SK-N-SH (cell line): ENCODE data around the gene KBTBD13.

Experiments
- CHD2 ChIP-seq: fragments of 150-350 bp; IDR thresholded peaks from 2 replicates; pipeline ENCODE4 v1.6.1; 2018; ENCODE audit warnings: low read length; ENCODE audit not compliant: partially characterized antibody
- EP300 ChIP-seq, 2 experiments: IDR thresholded peaks; 2 replicates each; pipeline versions ENCODE4 v1.4.0 to v1.6.1; 2012; ENCODE audit warnings: borderline replicate concordance in 1 of 2, low read depth in 1 of 2, low read length in 1 of 2
- EZH2phosphoT487 ChIP-seq: fragments of 200-600 bp; sonication (generic); IDR thresholded peaks from 2 replicates; pipeline ENCODE4 v1.6.1; 2017; ENCODE audit warnings: low read depth, mixed run types, mild to moderate bottlenecking, antibody characterized with exemption, moderate library complexity, borderline replicate concordance
- FOXM1 ChIP-seq: IDR thresholded peaks from 2 replicates; pipeline ENCODE4 v1.4.0; 2012; ENCODE audit warnings: low read depth, mild to moderate bottlenecking
- GATA2 ChIP-seq: sonication (generic); formaldehyde crosslinking; IDR thresholded peaks from 2 replicates; pipeline ENCODE4 v1.5.0; 2020; ENCODE audit warnings: mild to moderate bottlenecking, missing genetic modification reagents
- IRF3 ChIP-seq: fragments of 150-350 bp; IDR thresholded peaks from 2 replicates; pipeline ENCODE4 v1.6.1; 2016; ENCODE audit warnings: mild to moderate bottlenecking, low read depth, low read length
- RAD21 ChIP-seq: IDR thresholded peaks from 2 replicates; pipeline ENCODE4 v1.6.1; 2012; ENCODE audit warnings: mild to moderate bottlenecking, low read length
- RCOR1 ChIP-seq: fragments of 150-350 bp; IDR thresholded peaks from 2 replicates; pipeline ENCODE4 v1.6.1; 2017; ENCODE audit warnings: antibody characterized with exemption, low read length
- RXRA ChIP-seq: IDR thresholded peaks from 2 replicates; pipeline ENCODE4 v1.4.0; 2012; ENCODE audit warnings: low read depth, mild to moderate bottlenecking, borderline replicate concordance
- SMC3 ChIP-seq: IDR thresholded peaks from 2 replicates; pipeline ENCODE4 v1.6.1; 2012; ENCODE audit warnings: low read depth, low read length, improper control_type of control experiment
- TAF1 ChIP-seq: IDR thresholded peaks from 2 replicates; pipeline ENCODE4 v1.6.1; 2012; ENCODE audit warnings: low read depth, mild to moderate bottlenecking, low read length, moderate library complexity, borderline replicate concordance
- USF1 ChIP-seq: IDR thresholded peaks from 2 replicates; pipeline ENCODE4 v1.4.0; 2012; ENCODE audit warnings: low read depth, borderline replicate concordance
- TF ChIP-seq, protein P1 (sequence below): fragments of 150-350 bp; IDR thresholded peaks from 2 replicates; pipeline ENCODE4 v1.6.1; 2017; ENCODE audit warnings: antibody characterized with exemption, low read length, low read depth, borderline replicate concordance
- TF ChIP-seq, protein P2 (sequence below): fragments of 200-600 bp; sonication (generic); IDR thresholded peaks from 2 replicates; pipeline ENCODE4 v1.6.1; 2017; ENCODE audit warnings: antibody characterized with exemption, mild to moderate bottlenecking, moderate library complexity

DNA sequence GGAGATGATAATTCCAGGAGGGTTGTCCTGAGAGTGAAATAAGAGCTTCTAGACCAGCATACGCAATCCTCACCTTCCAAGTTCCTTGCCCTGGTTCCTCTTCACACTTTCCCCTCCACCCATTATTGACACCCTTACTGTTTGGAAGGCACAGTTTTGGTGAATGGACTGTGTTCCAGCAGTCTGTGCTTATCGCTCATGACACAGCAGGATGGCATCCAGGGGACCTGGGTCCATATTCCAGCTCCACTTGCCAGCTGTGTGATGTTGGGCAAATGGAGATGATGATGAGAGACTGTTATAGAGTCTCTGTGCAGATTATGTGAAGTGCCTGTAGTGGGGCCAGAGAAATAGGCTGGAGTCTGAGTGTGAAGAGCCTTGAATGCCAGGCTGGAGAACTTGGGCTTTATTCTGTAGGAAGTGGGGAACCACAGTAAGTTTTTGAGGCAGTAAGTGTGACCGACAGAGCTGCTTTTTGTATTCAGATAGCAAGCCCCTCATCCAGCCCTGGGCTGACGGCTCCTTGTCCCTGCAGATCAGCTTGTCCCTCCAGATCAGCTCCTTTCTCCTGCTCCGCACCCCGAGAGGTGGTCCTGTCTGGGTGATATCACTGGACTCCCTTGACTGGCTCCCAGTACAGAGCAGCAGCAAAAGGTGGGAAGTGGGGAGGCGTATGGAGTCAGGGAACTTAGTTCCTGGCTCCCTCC lies 8.1 kb downstream of the KBTBD13 start:
- TF ChIP-seq, protein P1, sequence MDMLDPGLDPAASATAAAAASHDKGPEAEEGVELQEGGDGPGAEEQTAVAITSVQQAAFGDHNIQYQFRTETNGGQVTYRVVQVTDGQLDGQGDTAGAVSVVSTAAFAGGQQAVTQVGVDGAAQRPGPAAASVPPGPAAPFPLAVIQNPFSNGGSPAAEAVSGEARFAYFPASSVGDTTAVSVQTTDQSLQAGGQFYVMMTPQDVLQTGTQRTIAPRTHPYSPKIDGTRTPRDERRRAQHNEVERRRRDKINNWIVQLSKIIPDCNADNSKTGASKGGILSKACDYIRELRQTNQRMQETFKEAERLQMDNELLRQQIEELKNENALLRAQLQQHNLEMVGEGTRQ: no peak
- no peak for TF ChIP-seq USF1
- TF ChIP-seq, protein P2, sequence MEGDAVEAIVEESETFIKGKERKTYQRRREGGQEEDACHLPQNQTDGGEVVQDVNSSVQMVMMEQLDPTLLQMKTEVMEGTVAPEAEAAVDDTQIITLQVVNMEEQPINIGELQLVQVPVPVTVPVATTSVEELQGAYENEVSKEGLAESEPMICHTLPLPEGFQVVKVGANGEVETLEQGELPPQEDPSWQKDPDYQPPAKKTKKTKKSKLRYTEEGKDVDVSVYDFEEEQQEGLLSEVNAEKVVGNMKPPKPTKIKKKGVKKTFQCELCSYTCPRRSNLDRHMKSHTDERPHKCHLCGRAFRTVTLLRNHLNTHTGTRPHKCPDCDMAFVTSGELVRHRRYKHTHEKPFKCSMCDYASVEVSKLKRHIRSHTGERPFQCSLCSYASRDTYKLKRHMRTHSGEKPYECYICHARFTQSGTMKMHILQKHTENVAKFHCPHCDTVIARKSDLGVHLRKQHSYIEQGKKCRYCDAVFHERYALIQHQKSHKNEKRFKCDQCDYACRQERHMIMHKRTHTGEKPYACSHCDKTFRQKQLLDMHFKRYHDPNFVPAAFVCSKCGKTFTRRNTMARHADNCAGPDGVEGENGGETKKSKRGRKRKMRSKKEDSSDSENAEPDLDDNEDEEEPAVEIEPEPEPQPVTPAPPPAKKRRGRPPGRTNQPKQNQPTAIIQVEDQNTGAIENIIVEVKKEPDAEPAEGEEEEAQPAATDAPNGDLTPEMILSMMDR: no peak
- no peak for TF ChIP-seq RXRA
- no peak for TF ChIP-seq RCOR1
- no peak for TF ChIP-seq EP300 (IDR thresholded peaks at IDR 0.05; ENCODE audit: borderline replicate concordance in 1 of 2, low read depth in 1 of 2, low read length in 1 of 2)
- TF ChIP-seq SMC3: no peak
- no peak for TF ChIP-seq FOXM1
- TF ChIP-seq GATA2 (CRISPR knock-in tag): no peak
- TF ChIP-seq IRF3: no peak
- TF ChIP-seq CHD2: no peak
- no peak for TF ChIP-seq EZH2phosphoT487
- no peak for TF ChIP-seq TAF1
- no peak for TF ChIP-seq RAD21
